Measurements from ENCODE around the gene CORIN. TPM values are rescaled to one million over a fixed set of nuclear protein-coding genes. Genes with fewer than 3 reads are reported as not detected.
A peak's percentile ranks its signal among the peaks of the same experiment; 100 is the strongest.

Gene CORIN
- total and polyA plus RNA-seq, 2 of the 13 experiments (the other 11 are each of a cell fraction or from before 2014, with no cell fraction given) = 0.84 to 1.2 TPM

DNA sequence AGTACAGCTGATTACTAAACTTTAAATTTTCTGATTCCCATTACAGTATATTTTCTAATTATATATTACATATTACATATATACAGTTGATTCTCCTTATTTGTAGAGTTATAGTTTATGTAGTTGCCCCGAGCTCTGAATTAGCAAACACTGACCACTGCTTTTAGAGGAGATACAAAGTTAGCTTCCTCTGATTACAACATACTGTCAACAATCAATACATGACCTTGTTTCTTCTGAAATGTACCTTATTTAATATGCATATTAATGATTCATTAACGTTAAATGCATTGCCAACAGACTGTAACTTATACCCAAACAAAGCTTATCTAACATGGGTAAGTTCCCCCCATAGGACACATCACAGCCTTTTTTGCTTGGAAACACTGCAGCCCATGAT lies 271.3 kb downstream of the CORIN start:
- intact Hi-C loops (cut with micrococcal nuclease; ENCODE audit: unreplicated experiment) = no loop called here
- in situ Hi-C loops (cut with HindIII; ENCODE audit: extremely low pct_ligation_motif_present, low pct_unique_long_range_greater_than_20kb) = no loop called here
- H3K36me3 ChIP-seq (replicated peaks in 1 of 2; ENCODE audit: control insufficient read depth in 1 of 2, insufficient read depth in 2 of 2, low read length in 2 of 2) = no peaks in the 10 kb centered on the region
- TF ChIP-seq FOXP1 (IDR thresholded peaks at IDR 0.05) (no peak), FOXP1 (CRISPR knock-in tag; IDR thresholded peaks at IDR 0.05) (peak; percentile 57; the same call in 1 of the 2 replicates), MEIS2 (CRISPR knock-in tag; IDR thresholded peaks at IDR 0.05) (no peak)
- no peaks in the 10 kb centered on the region for H4K20me1 ChIP-seq (ENCODE audit: insufficient read depth, low read length)
- FAIRE-seq (no peak), ATAC-seq (no peak), DNase-seq (ENCODE audit: low spot score) (no peak)
- no peaks in the 10 kb centered on the region for H3K9me3 ChIP-seq (ENCODE audit: low read length)
- no peak overlapping the region for H3K9ac ChIP-seq (ENCODE audit: insufficient read depth, low read depth, low read length)
- H3K4me3 ChIP-seq (replicated peaks in 1 of 3; ENCODE audit: insufficient read depth in 1 of 3, low read depth in 2 of 3, low read length in 3 of 3) = no peak overlapping the region
- ChIA-PET POLR2A (no interaction called here), CTCF (ENCODE audit: low intra/inter-chr PET ratio, low total read pairs) (no interaction called here)
- WGBS (ENCODE audit: low lambda C conversion rate) = 25% methylated on average over 2 of the region's 2 CpGs
- no peak overlapping the region for H2AFZ ChIP-seq (ENCODE audit: low read length)
- no peak overlapping the region for H3K4me2 ChIP-seq (ENCODE audit: low read depth, low read length)
- H3K27me3 ChIP-seq (ENCODE audit: control insufficient read depth in 1 of 2, insufficient read depth in 2 of 2, low read length in 2 of 2) = no peaks in the 10 kb centered on the region
- no peak overlapping the region for H3K27ac ChIP-seq (ENCODE audit: extremely low read length, insufficient read depth, low read length)
- no peaks in the 10 kb centered on the region for H3K79me2 ChIP-seq (ENCODE audit: insufficient read depth, low read length)
- H3K4me1 ChIP-seq (ENCODE audit: insufficient read depth, low read length) = peaks cover 18% of the 10 kb centered on the region
- BruUV-seq (replicated peaks) = no TSS peak

DNA sequence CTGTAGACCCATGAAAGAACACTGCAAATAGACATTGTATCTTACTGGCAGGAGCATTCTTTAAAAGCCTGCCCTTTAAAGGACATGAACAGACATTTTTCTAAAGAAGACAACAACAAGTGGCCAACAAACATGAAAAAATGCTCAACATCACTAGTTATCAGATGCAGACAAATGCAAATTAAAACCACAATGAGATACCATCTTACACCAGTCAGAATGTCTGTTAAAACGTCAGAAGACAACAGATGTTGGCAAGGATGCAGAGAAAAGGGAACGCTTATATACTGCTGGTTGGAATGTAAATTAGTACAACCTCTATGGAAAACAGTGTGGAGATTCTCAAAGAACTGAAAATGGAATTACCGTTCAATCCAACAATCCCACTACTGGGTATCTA lies 275.6 kb downstream of the CORIN start:
- TF ChIP-seq ARHGAP35 (CRISPR knock-in tag; IDR thresholded peaks at IDR 0.05; ENCODE audit: borderline replicate concordance) = no peak
- TF ChIP-seq, protein P1, sequence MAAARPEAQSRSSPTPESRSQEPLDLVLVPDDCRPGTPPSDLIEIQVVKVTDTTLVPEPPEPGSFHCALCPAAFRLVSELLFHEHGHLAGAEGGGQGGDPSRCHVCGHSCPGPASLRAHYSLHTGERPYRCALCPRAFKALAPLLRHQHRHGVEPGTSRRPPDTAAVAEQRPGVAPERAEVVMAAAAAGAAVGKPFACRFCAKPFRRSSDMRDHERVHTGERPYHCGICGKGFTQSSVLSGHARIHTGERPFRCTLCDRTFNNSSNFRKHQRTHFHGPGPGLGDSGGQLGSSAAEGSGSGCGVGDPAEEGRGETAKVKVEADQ (CRISPR knock-in tag; IDR thresholded peaks at IDR 0.05; ENCODE audit: borderline replicate concordance) = no peak
- in situ Hi-C loops (cut with HindIII; ENCODE audit: extremely low pct_ligation_motif_present, low pct_unique_long_range_greater_than_20kb) = no loop called here
- Histone ChIP-seq H3K9ac (ENCODE audit: insufficient read depth, low read depth, low read length) (no peak overlapping the region), H4K20me1 (ENCODE audit: insufficient read depth, low read length) (no peaks in the 10 kb centered on the region), H3K9me3 (ENCODE audit: low read length) (no peaks in the 10 kb centered on the region), H3K79me2 (ENCODE audit: insufficient read depth, low read length) (no peaks in the 10 kb centered on the region), H3K27ac (ENCODE audit: extremely low read length, insufficient read depth, low read length) (no peak overlapping the region), H3K4me3 (replicated peaks in 1 of 3; ENCODE audit: insufficient read depth in 1 of 3, low read depth in 2 of 3, low read length in 3 of 3) (no peak overlapping the region), H3K27me3 (ENCODE audit: control insufficient read depth in 1 of 2, insufficient read depth in 2 of 2, low read length in 2 of 2) (no peaks in the 10 kb centered on the region), H3K36me3 (replicated peaks in 1 of 2; ENCODE audit: control insufficient read depth in 1 of 2, insufficient read depth in 2 of 2, low read length in 2 of 2) (no peaks in the 10 kb centered on the region), H3K4me1 (ENCODE audit: insufficient read depth, low read length) (peaks cover 31% of the 10 kb centered on the region), H2AFZ (ENCODE audit: low read length) (no peak overlapping the region), H3K4me2 (ENCODE audit: low read depth, low read length) (no peak overlapping the region)
- DNase-seq (ENCODE audit: low spot score) (no peak), FAIRE-seq (no peak), ATAC-seq (no peak)
- BruUV-seq (replicated peaks) = no TSS peak
- 84% methylated on average over 3 of the region's 3 CpGs for WGBS (ENCODE audit: low lambda C conversion rate)
- intact Hi-C loops (cut with micrococcal nuclease; ENCODE audit: unreplicated experiment) = loop anchor here (5.0 kb wide), 1 partner anchor 370 kb away; no protein-coding TSS in a partner anchor
- ChIA-PET POLR2A (no interaction called here), CTCF (ENCODE audit: low intra/inter-chr PET ratio, low total read pairs) (no interaction called here)

All from HepG2 (cell line).